GM23248 (cell line): ENCODE measurements around the gene UBN1. TPM values are rescaled to one million over a fixed set of nuclear protein-coding genes. Genes with fewer than 3 reads are reported as not detected.

Source experiments
- DNase-seq: peaks from one replicate; pipeline ENCODE4 v3.0.0-alpha.2; 2015
- H2AFZ ChIP-seq: fragments of 200-600 bp; sonication (generic); 2 replicates; pipeline ENCODE4 v1.6.1; 2016; ENCODE audit warnings: antibody characterized with exemption
- H3F3A ChIP-seq: fragments of 200-600 bp; sonication (generic); 2 replicates; pipeline ENCODE4 v1.6.1; 2016; ENCODE audit warnings: mild to moderate bottlenecking, antibody characterized with exemption, mixed run types; ENCODE audit not compliant: insufficient read depth
- H3K27ac ChIP-seq: fragments of 200-600 bp; sonication (generic); 2 replicates; pipeline ENCODE4 v1.5.1; 2016; ENCODE audit warnings: mild to moderate bottlenecking
- H3K27me3 ChIP-seq: fragments of 200-600 bp; sonication (generic); replicated peaks from 2 replicates; pipeline ENCODE4 v1.6.1; 2016; ENCODE audit warnings: mild to moderate bottlenecking; ENCODE audit not compliant: insufficient read depth
- H3K36me3 ChIP-seq: fragments of 200-600 bp; sonication (generic); 2 replicates; pipeline ENCODE4 v1.6.1; 2016; ENCODE audit warnings: low read depth, mild to moderate bottlenecking
- H3K4me1 ChIP-seq: fragments of 200-600 bp; sonication (generic); 2 replicates; pipeline ENCODE4 v1.6.1; 2016; ENCODE audit warnings: mild to moderate bottlenecking; ENCODE audit not compliant: insufficient read depth
- H3K4me2 ChIP-seq: fragments of 200-600 bp; sonication (generic); one replicate; pipeline ENCODE4 v1.6.1; 2016; ENCODE audit warnings: mild to moderate bottlenecking; ENCODE audit not compliant: unreplicated experiment
- H3K4me3 ChIP-seq: fragments of 200-600 bp; sonication (generic); 2 replicates; pipeline ENCODE4 v1.5.1; 2016; ENCODE audit warnings: mild to moderate bottlenecking
- H3K79me2 ChIP-seq: fragments of 200-600 bp; sonication (generic); 2 replicates; pipeline ENCODE4 v1.6.1; 2016; ENCODE audit warnings: mild to moderate bottlenecking; ENCODE audit not compliant: insufficient read depth
- H3K9ac ChIP-seq: fragments of 200-600 bp; sonication (generic); 2 replicates; pipeline ENCODE4 v1.6.1; 2016; ENCODE audit warnings: mild to moderate bottlenecking
- H3K9me2 ChIP-seq: fragments of 200-600 bp; sonication (generic); 2 replicates; pipeline ENCODE4 v1.6.1; 2016; ENCODE audit warnings: mixed run types, mild to moderate bottlenecking, moderate library complexity; ENCODE audit not compliant: insufficient read depth
- H3K9me3 ChIP-seq: fragments of 200-600 bp; sonication (generic); one replicate; pipeline ENCODE4 v1.6.1; 2017; ENCODE audit warnings: low read depth
- H4K20me1 ChIP-seq: fragments of 200-600 bp; sonication (generic); 2 replicates; pipeline ENCODE4 v1.6.0; 2016; ENCODE audit not compliant: insufficient read depth
- EZH2 ChIP-seq: fragments of 200-600 bp; sonication (generic); IDR thresholded peaks from 2 replicates; pipeline ENCODE4 v1.6.1; 2018; ENCODE audit warnings: antibody characterized with exemption, mild to moderate bottlenecking; ENCODE audit not compliant: insufficient read depth, poor library complexity, severe bottlenecking
- EZH2phosphoT487 ChIP-seq: fragments of 200-600 bp; sonication (generic); IDR thresholded peaks from 2 replicates; pipeline ENCODE4 v1.6.1; 2018; ENCODE audit warnings: antibody characterized with exemption, moderate library complexity, mild to moderate bottlenecking, low read depth; ENCODE audit not compliant: insufficient read depth
- WGBS, 2 experiments: methylation state at CpG; one replicate each; pipeline ENCODE4 v1.1.6; 2015 to 2017; ENCODE audit warnings: low lambda C conversion rate in 2 of 2, low coverage in 1 of 2; ENCODE audit errors: missing lambda C conversion rate in 2 of 2; 5-methylcytosine and 5-hydroxymethylcytosine counted together
- in situ Hi-C: fragments of 300-500 bp; cut with MboI; formaldehyde crosslinking; loops from 2 replicates; pipeline ENCODE4 v1.15.0; 2020
- polyA plus RNA-seq: library from polyadenylated mRNA; unstranded; fragments of >200 nt; fragmentation: Nextera tagmentation; extraction: Ambion mirVana; gene quantifications from 2 replicates; pipeline ENCODE4 v1.2.1, GENCODE V29; 2016
- total RNA-seq: library from RNA; depleted of rRNA; stranded (reverse); fragments of >200 nt; shearing (Covaris generic); gene quantifications from 2 replicates; pipeline ENCODE4 v1.2.3, GENCODE V29; 2014

Gene UBN1
- total and polyA plus RNA-seq, 2 experiments from 2014 or later: 9.9 to 16.4 TPM

DNA sequence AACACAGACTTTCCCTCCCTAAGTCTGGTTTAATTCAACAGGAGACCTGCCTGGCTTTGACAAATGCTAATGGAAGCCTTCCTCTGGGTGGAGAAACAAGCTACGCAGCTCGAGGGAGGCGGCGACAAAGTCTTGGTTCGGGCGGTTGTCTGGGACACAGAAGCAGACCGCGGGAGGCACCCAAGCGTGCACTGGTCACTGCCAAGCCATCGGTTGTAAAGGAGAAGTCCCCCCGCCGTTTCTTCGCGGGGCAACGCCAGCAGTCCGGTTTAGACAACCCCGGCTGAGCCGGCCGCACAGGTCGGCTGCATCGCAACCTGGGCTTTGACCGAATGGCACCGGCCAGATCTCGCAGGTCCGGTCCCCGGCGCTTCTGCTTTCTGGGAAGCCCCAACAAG is 779 bp upstream of the UBN1 start:
- H3K79me2 ChIP-seq: peaks cover 95% of the 10 kb centered on the region
- 1 to 2% methylated on average over 17 to 23 of the region's 27 CpGs for WGBS, 2 experiments
- no peaks in the 10 kb centered on the region for H3K9me2 ChIP-seq
- H3K27me3 ChIP-seq: no peaks in the 10 kb centered on the region
- peak; percentile 87 for DNase-seq
- peaks cover 26% of the 10 kb centered on the region for H3K36me3 ChIP-seq
- in situ Hi-C loops: no loop called here
- no peaks in the 10 kb centered on the region for H3K9me3 ChIP-seq
- peak overlapping the region; percentile 82 for H3K4me3 ChIP-seq
- H3K4me1 ChIP-seq: peaks cover 35% of the 10 kb centered on the region
- peaks cover 26% of the 10 kb centered on the region for H3F3A ChIP-seq
- H4K20me1 ChIP-seq: peaks cover 4% of the 10 kb centered on the region; the same call in 1 of the 2 replicates
- H2AFZ ChIP-seq: peak overlapping the region; percentile 70
- peak overlapping the region; percentile 94 for H3K9ac ChIP-seq
- peak overlapping the region; percentile 91 for H3K27ac ChIP-seq
- TF ChIP-seq EZH2phosphoT487 (no peak), EZH2 (no peak)
- H3K4me2 ChIP-seq: peak overlapping the region; percentile 99

DNA sequence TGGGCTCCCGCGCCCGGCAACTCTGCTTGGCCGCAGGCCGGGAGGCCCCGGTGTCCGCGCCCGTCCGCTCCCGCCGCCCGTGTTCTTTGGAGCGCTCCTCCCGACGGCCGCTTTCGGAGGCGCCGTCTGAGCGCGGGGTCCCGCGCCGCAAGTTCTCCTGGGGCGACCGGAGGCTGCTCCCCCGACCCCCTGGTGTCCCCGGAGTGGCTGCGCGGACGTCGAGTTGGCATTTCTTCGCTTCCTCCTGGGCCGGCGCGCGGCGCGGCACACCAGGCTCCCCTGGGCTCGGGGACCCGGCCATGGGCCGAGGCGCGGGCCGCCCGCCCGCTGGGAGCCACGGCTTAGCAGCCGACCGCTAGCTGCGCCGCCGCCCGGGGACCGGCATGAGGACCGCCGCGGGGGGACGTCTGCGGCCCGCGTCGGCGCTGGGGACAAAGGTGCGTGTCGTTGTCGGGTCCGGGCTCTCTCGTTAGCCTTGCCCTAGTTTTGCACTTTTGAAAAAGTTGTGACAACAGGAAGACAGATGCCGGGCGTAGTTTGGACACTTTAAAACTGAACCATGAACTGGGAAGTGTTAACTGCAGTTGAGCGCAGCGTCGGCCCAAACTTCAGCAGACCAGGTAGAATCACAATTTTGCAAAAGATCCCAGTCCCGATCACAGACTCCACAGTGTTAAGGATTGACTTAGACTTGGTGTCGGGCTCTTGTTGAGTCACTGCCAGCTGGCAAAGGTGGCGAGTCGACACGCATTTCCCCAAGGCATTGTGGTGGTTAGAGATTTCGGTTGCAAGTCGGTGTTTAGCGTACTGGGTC is 700 bp downstream of the UBN1 start:
- peaks cover 41% of the 10 kb centered on the region for H3F3A ChIP-seq
- peaks cover 50% of the 10 kb centered on the region for H3K4me1 ChIP-seq
- peak overlapping the region; percentile 67 for H2AFZ ChIP-seq
- H3K9me3 ChIP-seq: no peaks in the 10 kb centered on the region
- peak overlapping the region; percentile 82 for H3K4me3 ChIP-seq
- H3K27ac ChIP-seq: peak overlapping the region; percentile 91
- H3K9me2 ChIP-seq: no peaks in the 10 kb centered on the region
- H3K9ac ChIP-seq: peak overlapping the region; percentile 94
- WGBS, 2 experiments: 0 to 1% methylated on average over 45 to 65 of the region's 83 CpGs
- no peak for TF ChIP-seq EZH2phosphoT487
- TF ChIP-seq EZH2: no peak
- DNase-seq: peak; percentile 80
- peaks cover 18% of the 10 kb centered on the region for H3K36me3 ChIP-seq
- in situ Hi-C loops: no loop called here
- peaks cover 9% of the 10 kb centered on the region; the same call in 1 of the 2 replicates for H4K20me1 ChIP-seq
- H3K4me2 ChIP-seq: peak overlapping the region; percentile 92
- H3K27me3 ChIP-seq: no peaks in the 10 kb centered on the region
- peaks cover 95% of the 10 kb centered on the region for H3K79me2 ChIP-seq

DNA sequence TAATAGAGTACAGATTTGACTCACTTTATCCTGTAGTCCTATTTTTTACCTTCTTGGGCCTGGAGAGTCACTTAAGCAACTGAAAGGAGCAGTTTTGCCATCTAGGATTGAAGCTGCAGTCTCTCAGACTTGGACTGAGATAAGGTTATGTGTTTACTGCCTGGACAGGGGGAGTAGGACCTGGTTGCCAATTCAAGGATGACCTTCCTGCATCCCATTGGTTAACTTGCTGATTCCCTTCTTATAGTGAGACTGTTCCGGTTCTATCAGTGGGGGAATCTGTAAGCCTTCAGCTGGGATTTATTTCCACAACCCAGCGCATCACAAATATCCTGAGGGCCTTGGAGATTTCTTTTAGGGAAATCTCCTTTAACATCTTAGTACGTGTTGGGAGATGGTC is 2.9 kb downstream of the UBN1 start:
- peak overlapping the region; percentile 82 for H3K4me3 ChIP-seq
- no peak overlapping the region for H2AFZ ChIP-seq
- peak overlapping the region; percentile 94 for H3K9ac ChIP-seq
- H3K27ac ChIP-seq: peak overlapping the region; percentile 9; the same call in 1 of the 2 replicates
- in situ Hi-C loops: no loop called here
- peak; percentile 27 for DNase-seq
- no peaks in the 10 kb centered on the region for H3K27me3 ChIP-seq
- H3K4me1 ChIP-seq: peaks cover 47% of the 10 kb centered on the region
- H3K9me3 ChIP-seq: no peaks in the 10 kb centered on the region
- WGBS, 2 experiments: 49 to 62% methylated on average over 3 of the region's 3 CpGs
- H3K9me2 ChIP-seq: no peaks in the 10 kb centered on the region
- H3F3A ChIP-seq: peaks cover 45% of the 10 kb centered on the region
- no peak for TF ChIP-seq EZH2phosphoT487
- TF ChIP-seq EZH2: no peak
- peak overlapping the region; percentile 92 for H3K4me2 ChIP-seq
- no peaks in the 10 kb centered on the region; the same call in 1 of the 2 replicates for H3K36me3 ChIP-seq
- peaks cover 95% of the 10 kb centered on the region for H3K79me2 ChIP-seq
- H4K20me1 ChIP-seq: peaks cover 9% of the 10 kb centered on the region; the same call in 1 of the 2 replicates

DNA sequence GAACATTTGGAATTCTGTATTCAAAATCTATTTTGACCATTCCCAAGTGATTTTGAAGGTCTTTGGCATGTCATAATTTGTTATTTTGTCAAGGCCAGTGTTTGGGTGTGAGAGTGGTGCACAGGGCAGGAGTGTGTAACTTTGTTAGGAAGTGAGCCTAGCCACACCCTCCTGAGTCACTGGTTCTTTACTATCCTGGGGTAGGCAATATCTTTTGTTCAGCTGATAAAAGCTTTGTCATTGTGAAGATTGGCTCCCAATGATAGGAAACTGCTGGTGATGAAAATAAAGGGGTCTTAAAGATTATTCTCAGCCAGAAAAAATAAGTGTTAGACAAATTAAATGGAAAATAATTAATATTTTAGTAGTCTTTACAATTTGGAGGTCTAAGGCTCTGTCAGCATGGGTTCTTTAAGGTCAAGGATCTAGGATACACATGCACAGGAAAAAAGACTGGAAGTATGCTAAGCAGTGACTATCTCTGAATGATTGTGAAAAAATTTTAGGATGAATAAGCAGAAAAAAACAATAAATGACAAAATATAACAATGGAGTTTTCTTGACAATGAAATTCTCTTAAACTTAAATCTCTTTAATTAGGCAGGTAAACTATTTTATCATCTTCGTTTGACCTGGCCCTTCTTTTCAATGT is 5.1 kb downstream of the UBN1 start:
- Histone ChIP-seq H3K9ac (peak overlapping the region; percentile 32), H3K79me2 (peaks cover 98% of the 10 kb centered on the region), H3K9me3 (no peaks in the 10 kb centered on the region), H3F3A (peaks cover 34% of the 10 kb centered on the region), H3K9me2 (no peaks in the 10 kb centered on the region), H4K20me1 (0 out of 2 replicates have a peak, but pooled peaks cover 6% of the 10 kb centered on the region), H3K4me3 (no peak overlapping the region), H3K4me1 (peaks cover 37% of the 10 kb centered on the region), H3K4me2 (peak overlapping the region; percentile 65), H3K36me3 (peaks cover 15% of the 10 kb centered on the region), H3K27ac (peak overlapping the region; percentile 76), H2AFZ (no peak overlapping the region), H3K27me3 (no peaks in the 10 kb centered on the region)
- in situ Hi-C loops: no loop called here
- DNase-seq: peak; percentile 73
- 90 to 92% methylated on average over 1 of the region's 1 CpG for WGBS, 2 experiments
- no peak for TF ChIP-seq EZH2
- TF ChIP-seq EZH2phosphoT487: no peak
